PFSK-1 (cell line): ENCODE results near the gene AUTS2.

Source experiments
- POLR2AphosphoS5 ChIP-seq: IDR thresholded peaks from 2 replicates; pipeline ENCODE4 v1.6.1; 2012; ENCODE audit warnings: low read depth, mild to moderate bottlenecking, control low read depth, low read length, moderate library complexity
- SIN3A ChIP-seq: IDR thresholded peaks from 2 replicates; pipeline ENCODE4 v1.6.1; 2012; ENCODE audit warnings: mild to moderate bottlenecking, low read length, moderate library complexity, borderline replicate concordance; ENCODE audit not compliant: insufficient read depth
- TAF1 ChIP-seq: IDR thresholded peaks from 2 replicates; pipeline ENCODE4 v1.6.1; 2012; ENCODE audit warnings: low read length, control low read depth, borderline replicate concordance; ENCODE audit not compliant: insufficient read depth
- TF ChIP-seq, protein P1 (sequence below), 2 experiments: IDR thresholded peaks; 2 replicates each; pipeline versions ENCODE4 v1.6.1 to v1.8.0; 2011 to 2012; ENCODE audit warnings: low read depth in 2 of 2, low read length in 2 of 2, control low read depth in 1 of 2, inconsistent platforms in 1 of 2, mild to moderate bottlenecking in 1 of 2, moderate library complexity in 1 of 2; ENCODE audit not compliant: insufficient read depth in 1 of 2

DNA sequence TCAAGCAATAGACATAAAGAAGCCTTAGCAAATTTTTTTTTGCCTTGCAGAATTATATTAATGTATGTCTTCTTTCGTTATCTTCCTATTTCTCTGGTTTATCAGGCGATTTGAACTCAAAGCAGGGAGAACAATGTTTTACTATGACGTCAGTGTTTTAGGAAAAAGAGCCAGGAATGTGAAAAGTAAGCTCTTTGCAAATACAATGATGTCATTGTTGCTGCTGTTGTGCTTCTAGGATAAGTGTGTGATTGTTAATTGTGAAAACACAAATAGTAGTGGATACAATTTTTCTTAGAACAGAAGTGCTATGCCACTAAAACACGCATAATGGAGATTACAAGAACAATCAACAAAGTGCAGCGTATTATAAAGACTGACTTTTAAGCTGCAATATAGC lies 9.5 kb upstream of the AUTS2 start:
- TF ChIP-seq POLR2AphosphoS5 (no peak), SIN3A (no peak), TAF1 (no peak)
- TF ChIP-seq, protein P1, sequence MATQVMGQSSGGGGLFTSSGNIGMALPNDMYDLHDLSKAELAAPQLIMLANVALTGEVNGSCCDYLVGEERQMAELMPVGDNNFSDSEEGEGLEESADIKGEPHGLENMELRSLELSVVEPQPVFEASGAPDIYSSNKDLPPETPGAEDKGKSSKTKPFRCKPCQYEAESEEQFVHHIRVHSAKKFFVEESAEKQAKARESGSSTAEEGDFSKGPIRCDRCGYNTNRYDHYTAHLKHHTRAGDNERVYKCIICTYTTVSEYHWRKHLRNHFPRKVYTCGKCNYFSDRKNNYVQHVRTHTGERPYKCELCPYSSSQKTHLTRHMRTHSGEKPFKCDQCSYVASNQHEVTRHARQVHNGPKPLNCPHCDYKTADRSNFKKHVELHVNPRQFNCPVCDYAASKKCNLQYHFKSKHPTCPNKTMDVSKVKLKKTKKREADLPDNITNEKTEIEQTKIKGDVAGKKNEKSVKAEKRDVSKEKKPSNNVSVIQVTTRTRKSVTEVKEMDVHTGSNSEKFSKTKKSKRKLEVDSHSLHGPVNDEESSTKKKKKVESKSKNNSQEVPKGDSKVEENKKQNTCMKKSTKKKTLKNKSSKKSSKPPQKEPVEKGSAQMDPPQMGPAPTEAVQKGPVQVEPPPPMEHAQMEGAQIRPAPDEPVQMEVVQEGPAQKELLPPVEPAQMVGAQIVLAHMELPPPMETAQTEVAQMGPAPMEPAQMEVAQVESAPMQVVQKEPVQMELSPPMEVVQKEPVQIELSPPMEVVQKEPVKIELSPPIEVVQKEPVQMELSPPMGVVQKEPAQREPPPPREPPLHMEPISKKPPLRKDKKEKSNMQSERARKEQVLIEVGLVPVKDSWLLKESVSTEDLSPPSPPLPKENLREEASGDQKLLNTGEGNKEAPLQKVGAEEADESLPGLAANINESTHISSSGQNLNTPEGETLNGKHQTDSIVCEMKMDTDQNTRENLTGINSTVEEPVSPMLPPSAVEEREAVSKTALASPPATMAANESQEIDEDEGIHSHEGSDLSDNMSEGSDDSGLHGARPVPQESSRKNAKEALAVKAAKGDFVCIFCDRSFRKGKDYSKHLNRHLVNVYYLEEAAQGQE (IDR thresholded peaks at IDR 0.05; ENCODE audit: insufficient read depth in 1 of 2, low read depth in 2 of 2, low read length in 2 of 2): no peak
